Measurements from ENCODE around the gene PCCA.

DNA sequence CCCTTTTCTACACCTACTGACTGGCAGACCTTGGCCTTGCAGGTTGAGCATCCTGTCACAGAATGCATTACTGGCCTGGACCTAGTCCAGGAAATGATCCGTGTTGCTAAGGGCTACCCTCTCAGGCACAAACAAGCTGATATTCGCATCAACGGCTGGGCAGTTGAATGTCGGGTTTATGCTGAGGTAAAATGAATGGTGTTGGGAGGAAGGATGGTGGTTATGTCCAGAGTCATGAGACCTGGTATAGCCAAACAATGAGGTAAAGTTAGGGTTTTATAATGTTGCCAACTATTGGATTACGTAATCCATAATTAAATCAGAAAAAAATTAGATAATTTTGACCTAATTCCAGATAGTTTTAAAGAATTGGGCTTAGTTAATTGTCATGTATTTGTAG, 212.5 kb downstream of the PCCA start:
- no peak for TF ChIP-seq EZH2 (IDR thresholded peaks at IDR 0.05; ENCODE audit: low read length, missing control alignments)
- TF ChIP-seq, protein P1, sequence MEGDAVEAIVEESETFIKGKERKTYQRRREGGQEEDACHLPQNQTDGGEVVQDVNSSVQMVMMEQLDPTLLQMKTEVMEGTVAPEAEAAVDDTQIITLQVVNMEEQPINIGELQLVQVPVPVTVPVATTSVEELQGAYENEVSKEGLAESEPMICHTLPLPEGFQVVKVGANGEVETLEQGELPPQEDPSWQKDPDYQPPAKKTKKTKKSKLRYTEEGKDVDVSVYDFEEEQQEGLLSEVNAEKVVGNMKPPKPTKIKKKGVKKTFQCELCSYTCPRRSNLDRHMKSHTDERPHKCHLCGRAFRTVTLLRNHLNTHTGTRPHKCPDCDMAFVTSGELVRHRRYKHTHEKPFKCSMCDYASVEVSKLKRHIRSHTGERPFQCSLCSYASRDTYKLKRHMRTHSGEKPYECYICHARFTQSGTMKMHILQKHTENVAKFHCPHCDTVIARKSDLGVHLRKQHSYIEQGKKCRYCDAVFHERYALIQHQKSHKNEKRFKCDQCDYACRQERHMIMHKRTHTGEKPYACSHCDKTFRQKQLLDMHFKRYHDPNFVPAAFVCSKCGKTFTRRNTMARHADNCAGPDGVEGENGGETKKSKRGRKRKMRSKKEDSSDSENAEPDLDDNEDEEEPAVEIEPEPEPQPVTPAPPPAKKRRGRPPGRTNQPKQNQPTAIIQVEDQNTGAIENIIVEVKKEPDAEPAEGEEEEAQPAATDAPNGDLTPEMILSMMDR (conservative IDR thresholded peaks at IDR 0.05 in 1 of 2, IDR thresholded peaks at IDR 0.05 in 1 of 2; ENCODE audit: low read depth in 1 of 2, low read length in 2 of 2): no peak
